ENCODE measurements around the gene CLEC16A. TPM values are rescaled to one million over a fixed set of nuclear protein-coding genes. Genes with fewer than 3 reads are reported as not detected.
A peak's percentile ranks its signal among the peaks of the same experiment; 100 is the strongest.

The CLEC16A gene
- total RNA-seq, 1 donor from 2014 or later: 57.6 TPM

DNA sequence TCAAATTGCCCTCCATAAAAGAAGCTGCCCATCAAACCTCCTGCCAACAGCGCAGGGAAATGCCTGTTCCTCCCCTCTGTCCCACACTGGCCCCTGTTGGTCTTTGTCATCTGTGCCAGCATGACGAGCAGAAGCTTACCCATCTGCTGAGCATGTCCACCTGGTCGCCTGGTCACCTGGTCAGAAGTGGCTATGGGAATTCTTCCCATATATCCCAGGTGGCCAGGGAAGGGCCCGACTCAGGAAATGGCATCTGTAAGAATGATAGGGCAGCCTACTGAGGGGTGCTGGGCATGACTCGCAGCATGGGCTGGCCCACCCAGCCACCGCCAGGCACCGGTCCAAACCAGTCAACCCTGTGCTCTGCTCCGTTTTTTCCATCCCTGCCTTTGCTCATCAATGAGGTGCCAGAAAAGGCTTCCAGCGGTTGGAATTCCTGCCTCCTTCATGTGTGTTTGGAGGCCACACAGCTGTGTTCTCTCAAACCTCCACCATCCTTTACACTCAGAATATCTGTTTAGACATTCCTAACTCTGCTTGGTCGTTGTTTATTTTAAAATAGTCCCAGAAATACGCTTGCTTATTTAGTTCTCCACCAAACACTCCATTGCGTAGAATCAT is 145.2 kb downstream of the CLEC16A start:
- POLR2A ChIA-PET: interaction anchor here (1.7 to 7.2 kb wide), 2 partner anchors 10 to 165 kb away, joined by 4 to 82 read pairs; no protein-coding TSS in a partner anchor
- DNase-seq (no peak), ATAC-seq (ENCODE audit: low read depth) (no peak)
- Mint-ChIP-seq H3K27me3 (no peaks in the 10 kb centered on the region), H3K36me3 (ENCODE audit: low read depth) (peaks cover 26% of the 10 kb centered on the region), H3K4me3 (no peak overlapping the region), H3K27ac (no peak overlapping the region), H3K4me1 (peaks cover 54% of the 10 kb centered on the region), H3K9me3 (no peaks in the 10 kb centered on the region)
- CTCF ChIA-PET: interaction anchor here (0.9 to 1.7 kb wide), 3 partner anchors 13 to 165 kb away, joined by 3 to 4 read pairs (median 3); no protein-coding TSS in a partner anchor
- intact Hi-C loops (cut with micrococcal nuclease): loop anchor here (5.0 kb wide), 1 partner anchor 268 kb away; no protein-coding TSS in a partner anchor
- TF ChIP-seq, protein P1, sequence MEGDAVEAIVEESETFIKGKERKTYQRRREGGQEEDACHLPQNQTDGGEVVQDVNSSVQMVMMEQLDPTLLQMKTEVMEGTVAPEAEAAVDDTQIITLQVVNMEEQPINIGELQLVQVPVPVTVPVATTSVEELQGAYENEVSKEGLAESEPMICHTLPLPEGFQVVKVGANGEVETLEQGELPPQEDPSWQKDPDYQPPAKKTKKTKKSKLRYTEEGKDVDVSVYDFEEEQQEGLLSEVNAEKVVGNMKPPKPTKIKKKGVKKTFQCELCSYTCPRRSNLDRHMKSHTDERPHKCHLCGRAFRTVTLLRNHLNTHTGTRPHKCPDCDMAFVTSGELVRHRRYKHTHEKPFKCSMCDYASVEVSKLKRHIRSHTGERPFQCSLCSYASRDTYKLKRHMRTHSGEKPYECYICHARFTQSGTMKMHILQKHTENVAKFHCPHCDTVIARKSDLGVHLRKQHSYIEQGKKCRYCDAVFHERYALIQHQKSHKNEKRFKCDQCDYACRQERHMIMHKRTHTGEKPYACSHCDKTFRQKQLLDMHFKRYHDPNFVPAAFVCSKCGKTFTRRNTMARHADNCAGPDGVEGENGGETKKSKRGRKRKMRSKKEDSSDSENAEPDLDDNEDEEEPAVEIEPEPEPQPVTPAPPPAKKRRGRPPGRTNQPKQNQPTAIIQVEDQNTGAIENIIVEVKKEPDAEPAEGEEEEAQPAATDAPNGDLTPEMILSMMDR (IDR thresholded peaks at IDR 0.05): no peak

DNA sequence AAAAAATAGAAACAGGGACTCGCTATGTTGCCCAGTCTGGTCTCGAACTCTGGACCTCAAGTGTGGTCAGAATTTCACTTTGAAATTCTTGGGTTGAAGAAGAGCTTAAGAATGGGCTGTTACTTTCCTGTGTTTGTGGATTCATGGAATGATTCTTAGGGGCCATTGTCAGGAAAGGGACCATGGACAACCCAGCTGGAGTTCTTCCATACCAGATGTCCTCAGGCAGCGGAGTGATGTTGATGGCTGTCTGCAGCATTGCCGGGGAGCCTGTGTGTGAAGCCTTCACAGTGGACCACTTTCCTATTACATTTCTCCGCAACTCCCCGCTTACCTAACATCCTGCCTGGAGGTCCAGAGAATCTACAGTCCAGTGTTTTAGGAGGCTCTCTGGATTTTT is 145.9 kb downstream of the CLEC16A start:
- no peaks in the 10 kb centered on the region for H3K27me3 Mint-ChIP-seq
- peaks cover 25% of the 10 kb centered on the region for H3K36me3 Mint-ChIP-seq (ENCODE audit: low read depth)
- intact Hi-C loops (cut with micrococcal nuclease): loop anchor here (5.0 kb wide), 1 partner anchor 267 kb away; no protein-coding TSS in a partner anchor
- no peak overlapping the region for H3K27ac Mint-ChIP-seq
- no peak overlapping the region for H3K4me3 Mint-ChIP-seq
- DNase-seq: no peak
- no peak for ATAC-seq (ENCODE audit: low read depth)
- TF ChIP-seq, protein P1 (IDR thresholded peaks at IDR 0.05): no peak
- H3K9me3 Mint-ChIP-seq: no peaks in the 10 kb centered on the region
- ChIA-PET CTCF (interaction anchor here (0.9 to 1.3 kb wide), 2 partner anchors 15 to 165 kb away, joined by 3 to 4 read pairs; no protein-coding TSS in a partner anchor), POLR2A (interaction anchor here (0.6 to 7.2 kb wide), 3 partner anchors 11 to 194 kb away, joined by 3 to 82 read pairs (median 4); no protein-coding TSS in a partner anchor)
- peaks cover 60% of the 10 kb centered on the region for H3K4me1 Mint-ChIP-seq

- intact Hi-C loops (cut with micrococcal nuclease): loop anchor here (5.0 kb wide), 1 partner anchor 266 kb away; no protein-coding TSS in a partner anchor
- ChIA-PET CTCF (interaction anchor here (1.6 kb wide), 1 partner anchor 12 kb away, joined by 3 read pairs; no protein-coding TSS in a partner anchor), POLR2A (interaction anchor here (1.1 to 7.2 kb wide), 3 partner anchors 12 to 492 kb away, joined by 3 to 82 read pairs (median 3); no protein-coding TSS in a partner anchor)
- Mint-ChIP-seq H3K4me3 (no peak overlapping the region), H3K27ac (peak overlapping the region; percentile 35), H3K9me3 (no peaks in the 10 kb centered on the region), H3K27me3 (no peaks in the 10 kb centered on the region), H3K36me3 (ENCODE audit: low read depth) (peaks cover 21% of the 10 kb centered on the region), H3K4me1 (peaks cover 63% of the 10 kb centered on the region)
- DNase-seq: no peak
- ATAC-seq (ENCODE audit: low read depth): no peak
- TF ChIP-seq, protein P1 (IDR thresholded peaks at IDR 0.05): no peak
These were observed 146.8 kb downstream of the CLEC16A start for GRCh38 chr16:11091021-11091785.

DNA sequence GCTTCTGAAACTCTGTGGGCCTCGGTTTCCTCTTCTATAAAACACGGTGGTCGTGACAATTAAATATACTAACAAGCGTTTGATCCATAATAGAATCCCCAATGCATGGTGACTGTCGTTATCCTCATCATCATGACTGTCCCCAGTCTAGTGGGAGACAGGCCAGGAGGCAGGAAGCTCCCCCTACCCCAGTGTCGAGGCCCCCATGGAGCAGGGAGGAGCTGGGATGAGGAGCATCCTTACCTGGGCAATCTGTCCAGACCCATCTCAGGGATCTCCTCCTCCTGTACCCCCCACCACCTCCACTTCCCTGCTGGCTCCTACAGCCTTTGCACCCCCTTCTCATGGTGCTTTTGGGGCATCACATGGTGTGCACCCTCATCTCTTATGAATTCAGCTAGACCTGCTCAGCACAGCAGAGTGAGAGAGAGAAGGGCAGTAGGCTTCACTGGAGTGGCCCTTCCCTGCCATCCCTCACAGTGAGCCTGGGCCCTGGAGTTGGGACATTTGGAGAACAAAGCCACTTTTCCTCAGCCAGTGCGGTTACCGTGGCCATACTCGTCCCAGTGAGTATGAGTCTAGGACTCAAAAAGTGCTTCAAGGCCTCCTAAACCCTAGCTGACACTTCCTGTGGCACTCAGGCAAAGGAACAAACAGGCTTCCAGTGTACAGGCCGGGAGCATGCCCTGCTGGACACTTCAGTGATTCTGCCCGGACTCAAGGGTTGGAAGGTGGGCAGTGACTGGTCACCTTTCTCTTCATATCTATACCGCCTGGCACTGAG is 148.6 kb downstream of the CLEC16A start:
- no peak overlapping the region for H3K4me3 Mint-ChIP-seq
- TF ChIP-seq, protein P1 (IDR thresholded peaks at IDR 0.05): no peak
- H3K36me3 Mint-ChIP-seq (ENCODE audit: low read depth): peaks cover 28% of the 10 kb centered on the region
- H3K27me3 Mint-ChIP-seq: no peaks in the 10 kb centered on the region
- ATAC-seq (ENCODE audit: low read depth): no peak
- no peaks in the 10 kb centered on the region for H3K9me3 Mint-ChIP-seq
- H3K27ac Mint-ChIP-seq: peak overlapping the region; percentile 94
- CTCF ChIA-PET: interaction anchor here (1.6 kb wide), 1 partner anchor 14 kb away, joined by 3 read pairs; no protein-coding TSS in a partner anchor
- no peak for DNase-seq
- POLR2A ChIA-PET: interaction anchor here (0.5 to 7.2 kb wide), 5 partner anchors 9 to 162 kb away, joined by 3 to 82 read pairs (median 6); partner anchors contain the start of gene SOCS1
- intact Hi-C loops (cut with micrococcal nuclease): loop anchor here (5.0 kb wide), 1 partner anchor 264 kb away; no protein-coding TSS in a partner anchor
- peaks cover 52% of the 10 kb centered on the region for H3K4me1 Mint-ChIP-seq
